ENCODE results near the gene DLX5. TPM values are rescaled to one million over a fixed set of nuclear protein-coding genes. Genes with fewer than 3 reads are reported as not detected.

Gene DLX5
- total RNA-seq, 2 donors from 2014 or later = 0.64 to 1.6 TPM

- Histone ChIP-seq H3K27ac (no peak overlapping the region), H3K4me3 (no peak overlapping the region), H3K27me3 (replicated peaks; ENCODE audit: insufficient read depth) (peaks cover 24% of the 10 kb centered on the region), H3K36me3 (no peaks in the 10 kb centered on the region), H3K4me1 (replicated peaks) (peaks cover 3% of the 10 kb centered on the region), H3K9me3 (no peaks in the 10 kb centered on the region)
- 38% methylated on average over 21 of the region's 21 CpGs for WGBS
- DNase-seq (ENCODE audit: low spot score) = no peak
- TF ChIP-seq POLR2AphosphoS5 (IDR thresholded peaks at IDR 0.05) (no peak), POLR2A (IDR thresholded peaks at IDR 0.05) (no peak), CTCF (IDR thresholded peaks at IDR 0.05) (no peak)
- intact Hi-C loops (cut with DNase I) = no loop called here
These were observed 12.1 kb downstream of the DLX5 start for GRCh38 chr7:97012365-97013133.

GRCh38 chr7:97011536-97012364, 12.9 kb downstream of the DLX5 start:
- DNase-seq (ENCODE audit: low spot score) = no peak
- H3K4me1 ChIP-seq (replicated peaks) = peaks cover 3% of the 10 kb centered on the region
- peaks cover 28% of the 10 kb centered on the region for H3K27me3 ChIP-seq (replicated peaks; ENCODE audit: insufficient read depth)
- H3K36me3 ChIP-seq = no peaks in the 10 kb centered on the region
- H3K4me3 ChIP-seq = no peak overlapping the region
- no peak for TF ChIP-seq CTCF (IDR thresholded peaks at IDR 0.05)
- H3K9me3 ChIP-seq = no peaks in the 10 kb centered on the region
- 59% methylated on average over 15 of the region's 15 CpGs for WGBS
- H3K27ac ChIP-seq = no peak overlapping the region
- intact Hi-C loops (cut with DNase I) = no loop called here

- DNase-seq (ENCODE audit: low spot score) = no peak
- Histone ChIP-seq H3K36me3 (no peaks in the 10 kb centered on the region), H3K9me3 (no peaks in the 10 kb centered on the region), H3K4me3 (no peak overlapping the region), H3K27ac (no peak overlapping the region), H3K4me1 (replicated peaks) (no peaks in the 10 kb centered on the region), H3K27me3 (replicated peaks; ENCODE audit: insufficient read depth) (peaks cover 26% of the 10 kb centered on the region)
- TF ChIP-seq POLR2A (IDR thresholded peaks at IDR 0.05) (no peak), CTCF (IDR thresholded peaks at IDR 0.05) (no peak), POLR2AphosphoS5 (IDR thresholded peaks at IDR 0.05) (no peak)
- intact Hi-C loops (cut with DNase I) = no loop called here
- WGBS = 37% methylated on average over 1 of the region's 1 CpG
These were observed 13.5 kb downstream of the DLX5 start for GRCh38 chr7:97011104-97011503.

- Histone ChIP-seq H3K9me3 (no peaks in the 10 kb centered on the region), H3K4me1 (replicated peaks) (no peaks in the 10 kb centered on the region), H3K4me3 (no peak overlapping the region), H3K27me3 (replicated peaks; ENCODE audit: insufficient read depth) (peaks cover 27% of the 10 kb centered on the region), H3K27ac (no peak overlapping the region), H3K36me3 (no peaks in the 10 kb centered on the region)
- 53% methylated on average over 18 of the region's 18 CpGs for WGBS
- intact Hi-C loops (cut with DNase I) = no loop called here
- no peak for TF ChIP-seq CTCF (IDR thresholded peaks at IDR 0.05)
- no peak for TF ChIP-seq POLR2A (IDR thresholded peaks at IDR 0.05)
- no peak for TF ChIP-seq POLR2AphosphoS5 (IDR thresholded peaks at IDR 0.05)
- no peak for DNase-seq (ENCODE audit: low spot score)
These were observed 14.6 kb downstream of the DLX5 start for GRCh38 chr7:97009753-97010732.
